ENCODE measurements around the gene LYRM4.

- TF ChIP-seq CTCF (conservative IDR thresholded peaks at IDR 0.05) (no peak), EZH2 (IDR thresholded peaks at IDR 0.05; ENCODE audit: low read depth) (no peak)
These were observed 72.1 kb downstream of the LYRM4 start for GRCh38 chr6:5188646-5189045.
